Heart left ventricle (tissue), 13 donors: ENCODE measurements around the gene VEGFC.

Experiments used
- POLR2A ChIP-seq, 2 donors: fragments of 450-650 bp; IDR thresholded peaks; one replicate each; pipeline ENCODE4 v1.6.1; 2017; ENCODE audit warnings: antibody characterized with exemption in 2 of 2, mild to moderate bottlenecking in 2 of 2, moderate library complexity in 2 of 2
- TF ChIP-seq, protein P1 (sequence below), 12 donors: fragments of 200-600 bp; sonication (generic) in 4 of 12; IDR thresholded peaks; one replicate each; pipeline versions ENCODE4 v1.5.0 to v1.8.0; 2018 to 2022; ENCODE audit warnings: antibody characterized with exemption in 12 of 12, mild to moderate bottlenecking in 5 of 12
- donor health status: ischemic (EF 13 %, LVEDD 7.1; RV severe dilation, severe dysfunction).
- donor health status: DM: no; HTN: yes; CAD: no.
- donor health status: DM: no; HTN: no; CAD: no.
- donor health status: ischemic (EF 25% LVEDD 6.9; RV normal size, moderate dysfunction).
- donor health status: ischemic (EF 25% LVEDD 5.7; RV mildly dilated, moderate dysfunction).
- donor health status: ischemic (EF 35%, LVEDD 5.7; RV mildly dilated, moderate dysfunction).
- donor health status: nonischemic (EF 11% LVEDD 7.7; RV severe dilation, severe dysfunction).
- donor health status: DM: yes; HTN: yes; CAD: no.
- donor health status: PGD.
- donor health status: ischemic (EF 29% LVEDD 5.4; RV normal size, mild dysfunction).
- donor health status: nonischemic (EF 23%, LVEDD 6.1; RV moderate dilation, normal function).

DNA sequence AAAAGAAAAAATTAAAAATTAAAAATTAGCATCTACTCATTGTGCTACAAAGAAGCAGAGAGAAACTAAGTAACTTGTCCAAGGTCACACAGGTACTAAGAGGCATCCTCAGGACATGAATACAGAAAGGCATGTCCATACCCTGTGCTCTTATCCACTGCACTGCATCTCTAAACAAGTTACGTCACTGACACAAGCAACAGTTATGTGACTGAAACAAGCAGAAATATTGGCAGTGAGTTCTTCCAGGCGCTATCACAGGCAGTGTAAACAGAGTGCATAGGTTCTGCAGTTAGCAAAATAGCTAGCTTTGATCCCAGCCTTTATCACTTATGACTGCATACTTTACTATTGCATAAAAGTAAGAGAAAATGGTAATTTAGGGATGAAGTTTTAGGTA, 7.9 kb downstream of the VEGFC start:
- TF ChIP-seq, protein P1, sequence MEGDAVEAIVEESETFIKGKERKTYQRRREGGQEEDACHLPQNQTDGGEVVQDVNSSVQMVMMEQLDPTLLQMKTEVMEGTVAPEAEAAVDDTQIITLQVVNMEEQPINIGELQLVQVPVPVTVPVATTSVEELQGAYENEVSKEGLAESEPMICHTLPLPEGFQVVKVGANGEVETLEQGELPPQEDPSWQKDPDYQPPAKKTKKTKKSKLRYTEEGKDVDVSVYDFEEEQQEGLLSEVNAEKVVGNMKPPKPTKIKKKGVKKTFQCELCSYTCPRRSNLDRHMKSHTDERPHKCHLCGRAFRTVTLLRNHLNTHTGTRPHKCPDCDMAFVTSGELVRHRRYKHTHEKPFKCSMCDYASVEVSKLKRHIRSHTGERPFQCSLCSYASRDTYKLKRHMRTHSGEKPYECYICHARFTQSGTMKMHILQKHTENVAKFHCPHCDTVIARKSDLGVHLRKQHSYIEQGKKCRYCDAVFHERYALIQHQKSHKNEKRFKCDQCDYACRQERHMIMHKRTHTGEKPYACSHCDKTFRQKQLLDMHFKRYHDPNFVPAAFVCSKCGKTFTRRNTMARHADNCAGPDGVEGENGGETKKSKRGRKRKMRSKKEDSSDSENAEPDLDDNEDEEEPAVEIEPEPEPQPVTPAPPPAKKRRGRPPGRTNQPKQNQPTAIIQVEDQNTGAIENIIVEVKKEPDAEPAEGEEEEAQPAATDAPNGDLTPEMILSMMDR (IDR thresholded peaks at IDR 0.05): no peak
- no peak for TF ChIP-seq POLR2A (IDR thresholded peaks at IDR 0.05)
